Erythroblast (primary cell): ENCODE results near the gene ANKRD39.

ENCODE experiments used
- GATA1 ChIP-seq: IDR thresholded peaks from 2 replicates; pipeline ENCODE4 v1.6.1; 2011; ENCODE audit warnings: low read depth, mild to moderate bottlenecking, control low read depth, low read length, moderate library complexity
- POLR2A ChIP-seq: IDR thresholded peaks from 2 replicates; pipeline ENCODE4 v1.6.1; 2011; ENCODE audit warnings: mild to moderate bottlenecking, low read length

- no peak for TF ChIP-seq POLR2A
- no peak for TF ChIP-seq GATA1
Observed at GRCh38 chr2:96835830-96836229, 22.0 kb downstream of the ANKRD39 start.
